Activated naive CD8-positive, alpha-beta T cell treated with anti-CD3 and anti-CD28 coated beads, Interleukin-2, amount 10 ng/mL, durations not matched to agents 7 days and 5 days (primary cell): ENCODE results near the gene AKAP5. TPM values are rescaled to one million over a fixed set of nuclear protein-coding genes. Genes with fewer than 3 reads are reported as not detected.

ENCODE experiments used
- ATAC-seq: fragments of 150-1000 bp; cut with Tn5 transposase; one replicate; pipeline ENCODE4 v1.10.0; 2021; ENCODE audit warnings: low read depth, moderate library complexity
- POLR2A ChIA-PET: fragments of 350-600 bp; sonication (Branson Sonifier 250); formaldehyde crosslinking; loops from one replicate; lab custom pipeline; 2021; ENCODE audit warnings: antibody characterized with exemption; lab: Charles Lee
- DNase-seq: peaks from one replicate; pipeline ENCODE4 v3.0.0; 2021
- H3K27ac Mint-ChIP-seq: one replicate; pipeline ENCODE4 v1.8.0; 2022; ENCODE audit warnings: mild to moderate bottlenecking, mixed read lengths
- H3K27me3 Mint-ChIP-seq: one replicate; pipeline ENCODE4 v1.8.0; 2022; ENCODE audit warnings: mild to moderate bottlenecking, moderate library complexity, mixed read lengths
- H3K36me3 Mint-ChIP-seq: one replicate; pipeline ENCODE4 v1.8.0; 2021; ENCODE audit warnings: mild to moderate bottlenecking, mixed read lengths
- H3K4me1 Mint-ChIP-seq: one replicate; pipeline ENCODE4 v1.8.0; 2021; ENCODE audit warnings: mixed read lengths
- H3K4me3 Mint-ChIP-seq: one replicate; pipeline ENCODE4 v1.8.0; 2022; ENCODE audit warnings: mild to moderate bottlenecking, moderate library complexity, mixed read lengths
- H3K9me3 Mint-ChIP-seq: one replicate; pipeline ENCODE4 v1.8.0; 2021; ENCODE audit warnings: mixed read lengths
- total RNA-seq, 2 experiments: library from RNA; stranded (reverse); gene quantifications; one replicate each; pipeline ENCODE4 v1.2.3, GENCODE V29; 2021

AKAP5 gene
- total RNA-seq, 2 experiments from 2014 or later, result 1.7 TPM

- Mint-ChIP-seq H3K27ac (no peak overlapping the region), H3K4me1 (peaks cover 33% of the 10 kb centered on the region)
- ATAC-seq, result no peak
Measured at GRCh38 chr14:64442300-64442988, 22.9 kb upstream of the AKAP5 start.

DNA sequence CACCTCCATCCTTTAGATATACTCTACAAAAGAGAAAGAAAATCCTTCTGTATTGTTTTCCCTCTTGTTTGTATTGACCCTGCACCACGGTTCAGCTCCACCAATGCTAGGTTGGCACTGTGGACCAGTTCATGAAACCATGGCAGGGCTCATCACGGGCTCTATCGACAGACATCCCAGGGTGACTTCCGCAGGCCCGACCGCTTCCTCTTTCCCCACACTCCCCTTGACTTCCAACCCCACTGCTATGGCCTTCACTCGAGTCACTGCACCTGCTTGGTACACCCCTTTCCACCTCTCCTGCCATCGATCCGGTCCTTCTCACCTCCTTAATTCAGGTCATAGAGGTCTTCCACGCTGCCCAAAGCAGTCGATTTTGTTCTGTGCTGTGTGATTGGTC, 21.2 kb upstream of the AKAP5 start:
- Mint-ChIP-seq H3K36me3 (peaks cover 35% of the 10 kb centered on the region), H3K4me3 (no peak overlapping the region), H3K9me3 (no peaks in the 10 kb centered on the region), H3K4me1 (peaks cover 28% of the 10 kb centered on the region), H3K27ac (peak overlapping the region; percentile 82), H3K27me3 (no peaks in the 10 kb centered on the region)
- POLR2A ChIA-PET, result no interaction called here
- DNase-seq (no peak), ATAC-seq (no peak)

More at GRCh38 chr14:64442300-64442988, 22.9 kb upstream of the AKAP5 start:
- Mint-ChIP-seq H3K27me3 (no peaks in the 10 kb centered on the region), H3K36me3 (peaks cover 42% of the 10 kb centered on the region), H3K4me3 (no peak overlapping the region), H3K9me3 (no peaks in the 10 kb centered on the region)
- DNase-seq, result no peak
- POLR2A ChIA-PET, result interaction anchor here (0.6 kb wide), 1 partner anchor 8 kb away, joined by 4 read pairs; no protein-coding TSS in a partner anchor

GRCh38 chr14:64444984-64445845, 20.1 kb upstream of the AKAP5 start:
- DNase-seq (no peak), ATAC-seq (peak; percentile 79)
- H3K9me3 Mint-ChIP-seq, result no peaks in the 10 kb centered on the region
- POLR2A ChIA-PET, result interaction anchor here (0.6 to 1.5 kb wide), 3 partner anchors 60 to 445 kb away, joined by 3 to 8 read pairs (median 6); no protein-coding TSS in a partner anchor
- peak overlapping the region; percentile 30 for H3K4me3 Mint-ChIP-seq
- peaks cover 34% of the 10 kb centered on the region for H3K36me3 Mint-ChIP-seq
- H3K27me3 Mint-ChIP-seq, result no peaks in the 10 kb centered on the region
- peak overlapping the region; percentile 82 for H3K27ac Mint-ChIP-seq
- H3K4me1 Mint-ChIP-seq, result peaks cover 30% of the 10 kb centered on the region

GRCh38 chr14:64447876-64448670, 17.2 kb upstream of the AKAP5 start:
- Mint-ChIP-seq H3K27me3 (no peaks in the 10 kb centered on the region), H3K4me3 (no peak overlapping the region), H3K9me3 (no peaks in the 10 kb centered on the region), H3K27ac (peak overlapping the region; percentile 41), H3K36me3 (peaks cover 33% of the 10 kb centered on the region), H3K4me1 (peaks cover 34% of the 10 kb centered on the region)
- ATAC-seq (peak; percentile 29), DNase-seq (no peak)
- POLR2A ChIA-PET, result interaction anchor here (1.0 to 1.4 kb wide), 2 partner anchors 8 to 18 kb away, joined by 3 read pairs; no protein-coding TSS in a partner anchor

- DNase-seq, result no peak
- POLR2A ChIA-PET, result interaction anchor here (1.3 kb wide), 1 partner anchor 12 kb away, joined by 3 read pairs; no protein-coding TSS in a partner anchor
- peak; percentile 30 for ATAC-seq
Measured at GRCh38 chr14:64450255-64450654, 15.0 kb upstream of the AKAP5 start.

DNA sequence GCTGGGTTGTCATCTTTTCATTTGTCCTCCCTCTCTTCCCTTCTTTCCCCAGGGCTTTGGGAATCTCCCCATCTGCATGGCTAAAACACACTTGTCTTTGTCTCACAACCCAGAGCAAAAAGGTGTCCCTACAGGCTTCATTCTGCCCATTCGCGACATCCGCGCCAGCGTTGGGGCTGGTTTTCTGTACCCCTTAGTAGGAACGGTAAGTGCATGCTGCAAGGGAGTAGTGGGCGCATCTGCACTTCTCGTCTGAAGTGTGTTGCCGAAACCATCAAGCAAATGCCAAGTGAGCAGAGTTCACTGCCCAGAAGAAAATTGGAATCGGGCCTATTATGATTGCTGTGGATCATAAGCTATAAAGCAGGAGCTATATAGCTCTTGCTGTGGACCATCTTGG, 10.6 kb upstream of the AKAP5 start:
- Mint-ChIP-seq H3K27ac (no peak overlapping the region), H3K36me3 (peaks cover 33% of the 10 kb centered on the region), H3K27me3 (no peaks in the 10 kb centered on the region), H3K9me3 (no peaks in the 10 kb centered on the region), H3K4me1 (peaks cover 16% of the 10 kb centered on the region), H3K4me3 (no peak overlapping the region)
- DNase-seq (no peak), ATAC-seq (no peak)
- POLR2A ChIA-PET, result no interaction called here

More at GRCh38 chr14:64450255-64450654, 15.0 kb upstream of the AKAP5 start:
- Mint-ChIP-seq H3K36me3 (peaks cover 23% of the 10 kb centered on the region), H3K4me1 (peaks cover 20% of the 10 kb centered on the region), H3K27ac (no peak overlapping the region), H3K9me3 (no peaks in the 10 kb centered on the region), H3K27me3 (no peaks in the 10 kb centered on the region), H3K4me3 (no peak overlapping the region)

GRCh38 chr14:64459405-64460136, 5.7 kb upstream of the AKAP5 start:
- H3K27ac Mint-ChIP-seq, result peak overlapping the region; percentile 28
- ATAC-seq (no peak), DNase-seq (no peak)
- peaks cover 9% of the 10 kb centered on the region for H3K4me1 Mint-ChIP-seq
- H3K9me3 Mint-ChIP-seq, result no peaks in the 10 kb centered on the region
- POLR2A ChIA-PET, result interaction anchor here (0.5 to 1.2 kb wide), 2 partner anchors 43 to 107 kb away, joined by 3 read pairs; no protein-coding TSS in a partner anchor
- peaks cover 26% of the 10 kb centered on the region for H3K36me3 Mint-ChIP-seq
- H3K4me3 Mint-ChIP-seq, result no peak overlapping the region
- no peaks in the 10 kb centered on the region for H3K27me3 Mint-ChIP-seq

DNA sequence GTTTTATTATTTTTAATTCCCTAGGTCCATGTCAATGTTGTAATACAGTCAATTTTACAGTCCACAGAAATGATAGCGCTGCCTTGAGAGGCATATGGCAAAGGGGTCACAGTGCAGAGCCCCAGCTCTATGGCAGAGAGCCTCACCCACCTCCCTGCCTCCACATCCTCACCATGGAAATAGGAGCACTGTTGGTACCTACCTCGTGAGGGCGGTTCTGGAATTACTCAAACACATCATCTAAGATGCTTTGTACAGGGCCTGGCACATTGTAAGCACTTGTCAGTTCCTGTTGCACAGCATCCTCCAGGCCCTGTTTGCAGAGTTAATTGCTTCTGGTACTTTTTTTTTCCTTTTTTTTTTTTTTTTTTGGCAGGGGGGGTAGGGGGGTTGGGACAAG, 4.1 kb upstream of the AKAP5 start:
- H3K9me3 Mint-ChIP-seq, result no peaks in the 10 kb centered on the region
- peaks cover under 1% of the 10 kb centered on the region for H3K27me3 Mint-ChIP-seq
- H3K36me3 Mint-ChIP-seq, result peaks cover 20% of the 10 kb centered on the region
- H3K27ac Mint-ChIP-seq, result peak overlapping the region; percentile 62
- H3K4me1 Mint-ChIP-seq, result peaks cover 13% of the 10 kb centered on the region
- no peak for DNase-seq
- no peak for ATAC-seq
- POLR2A ChIA-PET, result no interaction called here
- H3K4me3 Mint-ChIP-seq, result no peak overlapping the region

- peaks cover 2% of the 10 kb centered on the region for H3K27me3 Mint-ChIP-seq
- DNase-seq (no peak), ATAC-seq (no peak)
- POLR2A ChIA-PET, result interaction anchor here (1.2 kb wide), 1 partner anchor 14 kb away, joined by 3 read pairs; no protein-coding TSS in a partner anchor
- H3K36me3 Mint-ChIP-seq, result peaks cover 19% of the 10 kb centered on the region
- H3K4me3 Mint-ChIP-seq, result no peak overlapping the region
- H3K9me3 Mint-ChIP-seq, result no peaks in the 10 kb centered on the region
- H3K27ac Mint-ChIP-seq, result no peak overlapping the region
- H3K4me1 Mint-ChIP-seq, result peaks cover 23% of the 10 kb centered on the region
Measured at GRCh38 chr14:64463195-64463594, 2.1 kb upstream of the AKAP5 start.

DNA sequence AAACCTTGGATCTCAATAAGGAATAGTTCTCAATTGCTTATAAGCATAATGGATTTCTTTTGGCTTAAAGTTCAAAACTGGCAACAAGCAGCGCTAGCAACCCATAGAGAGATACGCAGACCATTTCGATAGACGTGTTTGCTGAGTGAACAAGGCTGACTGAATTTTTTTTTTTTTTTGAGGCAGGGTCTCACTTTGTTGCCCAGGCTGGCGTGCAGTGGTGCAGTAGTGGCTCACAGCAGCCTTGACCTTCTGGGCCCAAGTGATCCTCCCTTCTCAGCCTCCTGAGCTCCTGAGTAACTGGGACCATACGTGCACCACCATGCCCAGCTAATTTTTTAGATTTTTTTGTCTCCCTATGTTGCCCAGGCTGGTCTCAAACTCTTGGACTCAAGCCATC, 1.4 kb upstream of the AKAP5 start:
- ATAC-seq, result no peak
- POLR2A ChIA-PET, result interaction anchor here (0.7 kb wide), 1 partner anchor 49 kb away, joined by 4 read pairs; no protein-coding TSS in a partner anchor
- H3K9me3 Mint-ChIP-seq, result no peaks in the 10 kb centered on the region
- peaks cover 29% of the 10 kb centered on the region for H3K4me1 Mint-ChIP-seq
- no peak overlapping the region for H3K4me3 Mint-ChIP-seq
- DNase-seq, result no peak
- H3K36me3 Mint-ChIP-seq, result peaks cover 20% of the 10 kb centered on the region
- H3K27ac Mint-ChIP-seq, result no peak overlapping the region
- peaks cover 2% of the 10 kb centered on the region for H3K27me3 Mint-ChIP-seq

GRCh38 chr14:64464651-64465050, 648 bp upstream of the AKAP5 start:
- POLR2A ChIA-PET, result interaction anchor here (0.6 to 0.7 kb wide), 2 partner anchors 50 to 998 kb away, joined by 3 to 4 read pairs; no protein-coding TSS in a partner anchor
- H3K4me1 Mint-ChIP-seq, result peaks cover 29% of the 10 kb centered on the region
- H3K27me3 Mint-ChIP-seq, result peaks cover 2% of the 10 kb centered on the region
- DNase-seq (no peak), ATAC-seq (no peak)
- peak overlapping the region; percentile 41 for H3K27ac Mint-ChIP-seq
- H3K36me3 Mint-ChIP-seq, result peaks cover 15% of the 10 kb centered on the region
- no peaks in the 10 kb centered on the region for H3K9me3 Mint-ChIP-seq
- peak overlapping the region; percentile 81 for H3K4me3 Mint-ChIP-seq
